HG02981 (cell line): ENCODE results near the gene GDPD4.

Experiments used
- ATAC-seq: cut with Tn5 transposase; IDR thresholded peaks from one replicate; pipeline ENCODE4 v1.9.1; 2021; ENCODE audit warnings: mild to moderate bottlenecking, moderate library complexity; ENCODE audit not compliant: unreplicated experiment

Gene GDPD4

DNA sequence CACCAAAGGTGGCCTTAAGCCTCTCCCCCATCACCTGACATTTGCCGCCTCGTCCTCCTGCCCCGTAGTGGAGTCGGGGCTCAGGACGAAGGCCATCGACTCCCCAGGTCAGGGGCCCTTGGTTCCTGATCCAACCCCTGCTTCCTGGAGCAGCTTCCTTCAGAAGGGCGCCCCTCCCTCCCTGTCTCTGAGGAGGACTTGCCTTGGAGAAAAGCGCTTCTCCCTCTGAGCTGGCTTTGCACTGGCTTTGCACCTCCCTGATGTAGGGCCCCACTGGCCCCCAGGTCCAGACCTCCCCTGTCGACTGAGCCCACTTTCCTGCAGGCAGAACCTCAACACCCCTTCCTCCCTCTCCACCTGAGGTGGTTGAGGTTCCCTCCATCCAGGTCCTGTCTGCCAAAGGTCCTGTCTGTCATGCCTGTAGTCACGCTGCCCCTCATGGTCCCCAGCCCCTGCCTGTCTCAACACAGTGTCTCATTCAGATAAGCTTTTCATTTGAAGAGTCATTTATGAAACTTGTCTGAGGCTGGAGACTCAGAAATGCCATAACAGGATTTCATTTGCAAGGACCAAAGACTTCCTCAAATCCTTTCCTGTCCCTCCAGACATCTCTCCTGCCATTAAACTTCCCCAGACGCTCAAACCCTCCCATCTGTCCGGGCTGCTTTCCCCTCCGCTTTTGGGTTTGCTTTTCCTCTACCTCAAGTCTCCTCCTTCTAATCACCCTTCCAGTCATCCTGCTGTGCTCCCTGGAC, 95.0 kb downstream of the GDPD4 start:
- ATAC-seq = no peak

- ATAC-seq = no peak
These were observed 95.8 kb downstream of the GDPD4 start for GRCh38 chr11:77205467-77206263.

DNA sequence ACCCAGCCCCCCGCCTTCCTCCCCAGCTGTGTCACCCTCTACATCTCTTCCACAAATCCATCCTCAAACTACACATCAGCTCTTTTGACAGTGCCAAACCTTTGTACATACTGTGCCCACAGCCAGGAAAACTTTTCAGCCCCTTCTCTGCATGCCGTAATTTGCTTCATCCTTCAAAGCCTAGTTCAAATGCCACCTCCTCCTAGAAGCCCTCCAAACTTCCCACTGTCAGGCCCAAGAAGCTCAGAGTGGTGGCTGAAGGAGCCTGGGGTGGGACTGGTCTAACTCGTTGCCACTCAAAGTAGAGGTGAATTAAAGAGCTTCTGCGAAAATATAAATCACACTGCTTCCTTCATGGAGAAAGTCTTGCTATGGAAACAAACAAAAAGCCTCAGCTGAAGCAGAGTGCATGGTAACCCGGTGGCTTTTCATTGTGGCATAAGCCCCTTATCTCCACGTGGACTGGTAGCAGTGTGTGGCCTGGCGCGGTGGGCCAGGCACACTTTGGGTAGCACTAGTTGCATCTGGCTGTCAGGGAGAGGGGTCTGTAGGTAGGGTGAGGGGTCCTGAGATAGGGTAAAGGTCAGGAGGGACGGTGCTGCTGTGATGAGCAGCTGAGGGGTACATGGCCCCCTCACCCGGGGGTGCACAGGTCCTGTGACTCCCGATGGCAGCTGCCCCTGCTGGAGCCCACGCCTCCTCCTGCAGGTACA, 96.6 kb downstream of the GDPD4 start:
- no peak for ATAC-seq

DNA sequence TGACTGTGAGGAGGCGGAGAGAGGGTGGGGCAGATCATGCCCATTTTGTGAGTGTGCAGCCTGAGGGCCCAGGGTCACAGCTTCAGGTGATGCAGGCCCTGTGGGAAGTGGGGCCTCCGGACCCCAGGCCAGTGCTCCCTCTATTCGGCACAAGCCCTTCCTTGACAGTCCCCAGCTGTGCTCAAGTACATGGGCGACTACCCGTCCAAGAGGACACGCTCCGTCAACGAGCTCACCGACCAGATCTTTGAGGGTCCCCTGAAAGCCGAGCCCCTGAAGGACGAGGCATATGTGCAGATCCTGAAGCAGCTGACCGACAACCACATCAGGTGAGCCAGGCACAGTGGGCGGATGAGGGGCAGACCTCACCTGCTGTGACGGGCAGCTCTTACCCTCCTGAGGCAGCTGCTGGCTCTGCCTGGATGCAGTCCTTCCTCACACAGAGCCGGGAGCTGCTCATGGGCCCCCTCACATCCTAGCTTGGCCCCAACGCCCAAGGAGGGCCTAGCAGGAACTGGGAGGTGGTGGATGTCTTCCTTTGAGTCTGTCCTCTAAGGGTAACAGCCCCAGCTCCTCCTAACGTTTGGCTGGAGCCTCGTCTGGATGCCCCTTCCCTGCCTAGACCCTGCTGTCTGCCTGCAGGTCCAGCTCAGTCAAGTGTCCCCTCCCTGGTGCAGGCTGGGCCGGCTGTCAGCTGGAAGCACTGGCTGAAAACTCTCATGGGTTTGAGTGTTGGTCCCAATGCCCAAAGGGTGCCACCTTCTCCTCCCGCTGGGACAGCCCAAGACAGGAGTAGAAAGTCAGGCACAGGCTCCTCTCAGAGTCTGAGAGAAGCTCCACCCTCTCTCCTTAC, 97.4 kb downstream of the GDPD4 start:
- no peak for ATAC-seq

DNA sequence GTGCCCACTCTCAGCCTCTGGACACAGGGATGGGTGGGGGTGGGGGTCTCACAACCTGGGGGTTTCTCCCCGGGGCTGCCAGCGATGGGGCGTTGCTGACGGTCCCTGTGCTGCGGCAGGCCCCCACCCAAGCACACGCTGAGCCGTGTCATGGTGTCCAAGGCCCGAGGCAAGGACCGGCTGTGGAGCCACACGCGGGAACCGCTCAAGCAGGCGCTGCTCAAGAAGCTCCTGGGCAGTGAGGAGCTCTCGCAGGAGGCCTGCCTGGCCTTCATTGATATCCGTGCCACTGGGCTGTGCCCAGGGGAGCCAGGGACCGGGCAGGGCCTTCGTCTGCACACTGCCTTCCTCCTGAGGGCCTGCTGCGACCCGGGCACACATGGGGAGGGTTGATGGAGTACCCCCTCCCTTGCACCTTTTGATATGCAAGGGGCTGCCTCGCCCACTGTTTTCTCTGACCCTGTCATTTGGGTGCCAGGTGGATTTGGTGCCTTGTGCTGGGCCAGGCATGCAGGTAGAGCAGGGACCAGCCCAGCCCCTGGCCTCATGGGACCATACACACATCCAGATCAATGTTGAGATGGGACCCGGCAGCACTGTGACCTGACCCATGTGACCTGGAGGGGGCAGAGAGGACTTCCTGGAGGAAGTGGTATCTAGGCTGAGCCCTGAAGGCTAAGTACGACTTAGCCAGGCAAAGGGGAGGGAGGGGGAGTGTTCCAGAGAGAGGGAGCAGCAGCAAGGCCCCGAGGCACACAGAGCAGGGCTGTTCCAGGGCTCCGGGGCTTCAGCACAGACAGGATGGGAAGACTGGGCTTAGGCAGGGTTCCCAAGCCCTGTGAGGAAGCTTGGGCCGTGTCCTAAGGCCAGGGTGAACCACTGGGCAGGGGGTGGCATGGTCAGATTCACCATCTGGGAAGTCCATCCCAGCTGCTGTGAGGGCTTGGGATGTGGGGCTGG, 98.3 kb downstream of the GDPD4 start:
- no peak for ATAC-seq

DNA sequence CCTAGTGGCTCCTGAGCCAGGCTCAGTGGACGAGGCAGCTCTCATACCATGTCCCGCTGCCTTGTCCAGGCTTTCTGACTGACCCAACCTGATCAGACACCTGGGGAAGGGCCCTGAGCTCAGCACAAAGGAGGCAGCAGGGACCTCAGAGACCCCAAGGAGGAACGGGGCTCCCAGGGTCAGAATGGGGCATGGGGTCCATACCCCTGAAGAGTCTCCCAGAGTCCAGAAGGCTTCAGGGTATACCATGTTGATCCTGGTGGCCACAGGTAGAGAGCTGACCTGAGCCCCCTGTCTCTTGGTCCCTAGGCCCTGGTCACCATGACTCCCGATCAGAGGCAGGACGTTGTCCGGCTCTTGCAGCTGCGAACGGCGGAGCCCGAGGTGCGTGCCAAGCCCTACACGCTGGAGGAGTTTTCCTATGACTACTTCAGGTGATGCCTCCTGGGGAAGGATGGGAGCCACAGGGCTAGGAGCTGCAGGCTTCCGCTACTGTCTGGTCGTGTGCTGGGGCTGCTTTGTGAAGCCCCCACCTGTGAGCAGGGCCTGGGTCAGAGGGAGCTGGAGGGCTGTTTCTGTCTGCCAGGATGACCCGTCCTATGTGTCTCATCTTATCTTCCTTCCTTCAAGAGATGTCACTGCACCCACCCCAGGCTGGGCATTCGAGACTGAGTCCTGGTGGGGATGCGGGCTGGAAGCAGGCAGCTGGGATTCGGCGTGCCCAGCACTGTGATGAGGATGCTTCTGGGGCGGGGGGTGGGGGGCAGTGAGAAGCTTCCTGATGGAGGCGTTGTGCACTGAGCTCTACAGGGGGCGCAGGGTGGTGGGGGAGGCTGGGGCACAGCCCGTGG, 99.3 kb downstream of the GDPD4 start:
- no peak for ATAC-seq

GRCh38 chr11:77201370-77201769, 100.1 kb downstream of the GDPD4 start:
- ATAC-seq = no peak

GRCh38 chr11:77200351-77201268, 100.9 kb downstream of the GDPD4 start:
- ATAC-seq = no peak

DNA sequence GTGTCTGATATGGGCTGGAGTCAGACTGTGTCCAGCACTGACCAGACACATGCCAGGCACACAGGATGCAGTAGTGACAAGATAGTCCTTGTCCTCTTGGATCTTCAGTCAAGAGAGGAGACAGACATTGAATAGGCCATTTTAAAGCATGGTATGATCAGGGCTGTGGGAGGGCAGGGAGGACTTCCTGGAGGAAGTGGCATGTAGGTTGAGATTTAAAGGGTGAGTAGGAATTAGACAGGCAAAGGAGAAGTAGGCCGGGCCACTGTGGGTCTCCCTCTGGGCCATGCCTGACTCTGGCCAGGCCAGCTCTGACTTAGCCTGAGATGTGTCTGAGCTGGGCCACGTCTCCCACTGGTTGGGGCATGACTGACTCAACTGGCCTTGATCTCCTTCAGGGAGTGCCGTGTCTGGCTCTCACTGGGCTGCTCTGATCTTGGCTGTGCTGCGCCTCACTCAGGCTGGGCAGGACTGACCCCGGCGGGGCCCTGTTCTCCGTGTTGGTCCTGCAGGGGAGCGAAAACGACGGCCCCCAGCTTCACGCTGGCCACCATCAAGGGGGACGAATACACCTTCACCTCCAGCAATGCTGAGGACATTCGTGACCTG, 102.2 kb downstream of the GDPD4 start:
- no peak for ATAC-seq

- ATAC-seq = no peak
These were observed 103.0 kb downstream of the GDPD4 start for GRCh38 chr11:77198440-77198849.

GRCh38 chr11:77197626-77198320, 103.7 kb downstream of the GDPD4 start:
- ATAC-seq = no peak

GRCh38 chr11:77196961-77197360, 104.5 kb downstream of the GDPD4 start:
- no peak for ATAC-seq

GRCh38 chr11:77195071-77195755, 106.3 kb downstream of the GDPD4 start:
- no peak for ATAC-seq

DNA sequence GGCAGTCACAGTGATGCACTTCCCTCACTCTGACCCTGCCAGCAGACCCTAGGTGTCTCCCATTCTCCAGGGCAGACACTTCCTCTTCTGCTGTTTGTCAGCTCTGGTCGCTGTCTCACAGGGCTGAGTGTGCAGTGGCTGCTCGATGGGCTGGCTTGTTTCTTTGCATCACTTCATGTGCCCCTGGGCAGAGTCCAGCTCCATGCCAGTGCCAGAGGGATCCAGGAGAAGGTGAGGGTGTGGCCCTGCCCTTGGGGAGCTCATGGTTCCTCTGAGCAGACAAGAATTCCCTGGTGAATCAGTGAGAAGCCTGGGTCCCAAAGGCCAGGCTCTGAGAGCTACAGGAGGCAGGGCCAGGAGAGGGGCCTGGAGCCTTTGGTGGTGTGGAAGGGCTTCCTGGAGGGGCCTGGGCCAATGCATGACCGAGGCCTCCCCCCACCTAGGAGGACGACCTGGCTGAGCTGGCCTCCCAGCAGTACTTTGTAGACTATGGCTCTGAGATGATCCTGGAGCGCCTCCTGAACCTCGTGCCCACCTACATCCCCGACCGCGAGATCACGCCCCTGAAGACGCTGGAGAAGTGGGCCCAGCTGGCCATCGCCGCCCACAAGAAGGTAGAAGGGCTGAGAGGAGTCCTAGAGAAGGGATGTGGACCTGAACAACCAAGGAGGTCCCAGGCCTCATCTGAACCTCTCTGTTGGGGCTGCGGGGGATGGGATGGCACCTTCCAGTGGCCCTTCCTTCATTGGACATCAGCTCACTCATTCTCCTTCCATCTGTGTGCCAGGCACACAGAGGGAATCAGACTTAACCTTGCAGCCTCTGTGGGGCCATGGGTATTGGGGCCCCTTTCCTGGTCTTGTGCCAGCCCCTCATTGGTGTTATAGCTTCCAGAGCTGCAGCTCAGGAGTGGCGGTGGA, 107.3 kb downstream of the GDPD4 start:
- no peak for ATAC-seq

- no peak for ATAC-seq
These were observed 108.3 kb downstream of the GDPD4 start for GRCh38 chr11:77193167-77193566.
